ENCODE measurements around the gene RAB27B. TPM values are rescaled to one million over a fixed set of nuclear protein-coding genes. Genes with fewer than 3 reads are reported as not detected.

The RAB27B gene
- polyA plus RNA-seq, 3 donors, result 3.6 to 4.4 (median 4.0) TPM

DNA sequence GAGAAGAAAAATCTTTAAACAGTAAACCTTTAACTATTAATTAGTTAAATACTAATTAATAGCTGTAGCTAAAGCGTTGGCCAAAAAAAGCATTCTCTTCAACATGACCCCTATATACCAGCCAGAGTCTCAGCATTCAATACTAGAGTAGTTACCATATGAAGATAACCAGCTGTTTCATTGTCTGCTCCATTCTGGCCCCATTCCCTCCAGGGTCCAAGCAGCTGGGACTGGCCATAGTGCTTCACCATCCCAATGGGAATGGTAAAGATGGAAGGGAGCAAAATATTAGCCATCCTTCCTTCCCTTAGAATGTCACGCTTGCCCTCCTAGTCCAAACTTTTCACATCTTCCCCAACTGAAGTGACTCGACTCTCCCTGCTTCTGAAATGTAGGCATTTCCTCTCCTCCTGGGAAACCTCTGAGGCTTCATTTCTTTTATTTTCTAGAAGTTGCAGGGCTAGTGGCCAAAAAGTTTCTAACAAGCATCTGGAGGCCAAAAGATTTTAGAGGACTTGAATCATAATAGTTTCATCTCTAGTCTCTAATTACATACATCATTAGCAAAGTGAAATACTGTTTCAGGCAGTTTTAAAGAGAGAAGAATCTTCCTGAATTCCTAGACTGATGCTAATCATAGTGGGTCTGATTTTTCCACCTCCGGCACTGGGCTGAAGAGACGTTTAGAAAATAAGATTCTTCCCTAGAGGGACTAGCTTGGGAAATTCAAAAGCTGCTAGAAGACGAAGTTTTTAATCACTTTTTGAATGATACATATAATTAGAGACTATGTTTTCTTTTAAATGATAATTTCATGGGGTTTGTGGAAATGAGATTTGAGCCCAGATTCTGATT is 78.3 kb downstream of the RAB27B start:
- no peak for DNase-seq

DNA sequence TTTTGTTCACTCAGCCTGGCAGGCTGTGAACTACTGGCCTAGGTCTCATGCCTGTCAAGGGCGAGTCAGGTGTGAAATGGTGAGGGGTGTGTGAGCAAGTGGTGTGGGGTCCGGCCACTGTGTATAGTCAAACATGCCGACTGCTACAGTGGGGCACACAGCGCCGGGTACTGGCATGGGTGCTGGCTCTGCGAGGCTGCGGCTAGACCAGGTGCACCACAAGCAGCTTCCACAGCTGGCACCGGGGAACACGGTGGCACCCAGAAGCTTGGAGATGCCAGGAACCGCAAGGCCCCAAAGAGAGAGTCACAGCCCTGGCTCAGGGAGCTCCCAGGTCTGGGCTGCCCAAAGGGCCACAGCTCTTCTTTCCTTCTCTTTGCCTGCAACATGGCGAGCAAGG is 81.3 kb downstream of the RAB27B start:
- no peak for DNase-seq

DNA sequence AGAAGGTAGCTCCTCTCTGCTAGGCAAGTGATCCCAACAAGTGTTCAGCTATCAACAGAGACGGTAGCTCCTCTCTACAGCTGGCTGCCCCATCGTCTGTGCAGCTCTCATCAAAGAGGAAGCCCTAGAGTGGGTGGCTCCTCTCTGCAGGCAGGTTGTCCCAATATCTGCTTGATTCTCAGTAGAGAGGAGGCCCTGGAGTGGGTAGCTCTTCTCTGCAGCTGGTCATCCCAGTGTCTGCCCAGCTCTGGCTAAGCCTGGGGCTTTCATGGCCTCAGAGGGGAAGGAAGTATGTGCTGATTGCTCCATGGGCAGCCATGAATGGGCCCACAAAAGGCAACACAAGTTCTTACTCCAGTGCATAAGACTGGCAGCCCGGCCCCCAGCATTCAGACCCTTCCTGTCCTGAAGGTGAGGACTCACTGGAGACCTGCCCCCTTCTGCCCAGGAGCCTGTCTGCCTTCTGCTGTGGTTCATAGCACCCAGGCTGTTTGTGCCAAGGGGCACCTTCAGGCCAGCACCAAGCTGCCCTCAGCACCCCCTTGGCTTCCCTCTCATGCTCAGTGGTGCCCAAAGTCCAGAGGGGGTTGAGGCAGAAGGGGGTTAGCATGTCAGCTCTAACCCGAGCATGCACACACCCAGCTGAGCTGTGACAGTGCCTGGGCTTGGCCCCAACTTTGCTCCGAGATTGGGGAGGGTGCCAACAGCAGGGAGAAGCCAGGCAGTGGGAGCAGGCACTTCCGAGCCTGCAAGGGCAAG is 82.1 kb downstream of the RAB27B start:
- DNase-seq, result no peak

DNA sequence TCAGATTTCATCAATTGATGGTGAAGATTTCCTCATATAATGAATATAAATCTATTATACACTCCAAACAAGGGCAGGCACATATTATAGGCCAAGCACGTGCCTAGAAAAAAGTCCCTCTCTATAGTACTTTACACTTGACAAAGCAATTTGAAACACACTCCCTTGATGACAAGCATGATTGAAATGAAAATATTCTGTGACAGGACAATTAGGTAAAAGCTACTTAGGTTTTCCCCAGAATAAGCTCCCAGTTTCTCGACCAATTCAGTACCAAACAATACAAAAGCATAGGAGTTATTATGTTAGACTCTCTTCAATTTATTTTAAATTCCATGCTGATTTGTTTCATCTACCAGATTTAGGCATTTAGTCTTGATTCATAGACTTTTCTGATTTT is 83.3 kb downstream of the RAB27B start:
- no peak for DNase-seq

DNA sequence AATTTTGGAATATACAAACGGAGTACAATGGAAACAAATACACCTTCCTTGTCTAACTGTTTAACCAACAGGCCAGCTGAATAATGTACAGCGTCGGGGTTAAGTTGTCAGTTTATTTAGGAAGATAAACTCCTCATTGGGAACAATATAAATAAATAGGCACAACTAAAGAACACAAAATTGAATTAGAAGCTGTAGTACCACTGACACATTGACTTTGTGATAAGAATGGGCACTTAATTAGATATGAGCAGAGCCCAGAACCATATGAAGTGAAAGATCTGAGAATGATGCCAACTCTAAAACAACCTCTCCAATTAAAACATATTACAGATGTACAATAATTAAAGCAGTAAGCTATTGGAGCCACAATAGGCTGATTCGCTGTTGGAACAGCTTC is 86.5 kb downstream of the RAB27B start:
- no peak for DNase-seq

DNA sequence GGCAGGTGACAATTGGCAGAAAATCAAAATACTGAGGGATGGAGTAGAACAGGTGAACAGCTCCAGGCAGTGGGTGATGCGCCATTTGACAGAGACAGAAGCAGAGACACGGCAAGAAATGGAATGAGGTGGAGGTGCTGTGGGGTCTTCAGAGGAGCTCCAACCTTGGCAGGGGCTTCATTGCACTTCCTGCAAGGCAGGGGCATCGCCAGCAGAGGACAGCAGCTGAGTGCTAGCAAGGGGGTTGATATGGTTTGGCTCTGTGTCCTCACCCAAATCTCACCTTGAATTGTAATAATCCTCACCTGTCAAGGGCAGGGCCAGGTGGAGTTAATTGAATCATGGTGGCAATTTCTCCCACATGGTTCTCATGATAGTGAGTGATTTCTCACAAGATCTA is 88.2 kb downstream of the RAB27B start:
- DNase-seq, result no peak

DNA sequence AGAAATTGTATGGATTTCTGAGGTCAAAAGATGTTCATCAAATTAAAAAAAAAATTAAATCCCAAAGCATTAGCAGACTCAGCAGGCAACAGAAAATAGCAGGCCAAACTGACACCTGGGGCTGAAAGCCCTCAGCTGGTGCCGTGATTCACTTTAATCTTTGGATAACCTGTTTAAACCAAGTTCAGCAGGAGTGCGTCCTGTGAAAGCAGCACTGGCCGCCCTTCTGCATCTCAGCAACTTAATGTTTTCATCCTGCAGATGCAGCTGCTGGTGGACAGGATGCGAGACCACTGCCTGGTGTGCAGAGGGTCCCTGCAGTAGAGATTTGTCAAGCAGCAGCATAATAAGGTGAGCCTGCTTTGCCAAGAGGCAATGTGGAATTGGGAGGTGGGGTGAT is 89.8 kb downstream of the RAB27B start:
- DNase-seq, result no peak

DNA sequence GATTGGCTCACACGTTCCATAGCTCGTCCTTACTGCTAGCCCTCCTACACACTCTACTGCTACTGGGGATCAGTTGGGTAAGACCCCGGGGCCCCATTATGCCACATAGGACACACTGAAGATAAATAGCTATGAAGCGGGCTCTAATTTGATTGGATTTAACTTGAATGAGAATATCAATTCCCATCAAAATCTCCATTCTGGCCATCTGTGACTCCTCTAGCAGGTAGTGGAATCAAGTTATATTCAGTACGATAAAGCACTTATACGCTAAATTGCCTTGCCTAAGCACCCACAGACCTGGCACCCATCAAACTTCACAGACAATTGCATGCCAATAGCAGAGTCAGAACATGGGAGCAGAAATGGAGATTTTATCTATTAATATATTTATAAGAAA is 91.1 kb downstream of the RAB27B start:
- no peak for DNase-seq

DNA sequence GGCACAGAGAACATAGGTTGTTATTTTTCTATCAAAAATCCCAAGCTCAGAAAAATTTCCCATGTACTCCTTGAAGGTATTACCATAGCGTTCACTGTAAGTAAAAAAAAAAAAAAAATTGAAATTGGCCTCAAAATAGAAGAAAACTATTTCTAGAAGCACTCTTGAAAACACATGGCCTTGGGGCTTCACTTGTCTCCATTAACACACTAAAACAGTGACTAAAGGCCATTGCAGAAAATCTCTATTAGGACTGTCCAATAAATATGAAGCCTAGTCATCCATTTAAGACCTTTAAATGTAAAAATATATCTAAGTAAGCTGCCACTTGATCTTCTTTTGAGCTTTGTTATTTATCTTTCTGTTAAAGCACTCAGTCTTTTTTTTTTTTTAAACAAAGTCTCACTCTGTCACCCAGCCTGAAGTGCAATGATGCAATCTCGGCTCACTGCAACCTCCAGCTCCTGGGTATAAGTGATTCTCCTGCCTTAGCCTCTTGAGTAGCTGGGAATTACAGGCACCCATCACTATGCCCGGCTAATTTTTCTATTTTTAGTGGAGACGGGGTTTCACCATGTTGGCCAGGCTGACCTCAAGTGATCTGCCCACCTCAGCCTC is 95.2 kb downstream of the RAB27B start:
- no peak for DNase-seq

DNA sequence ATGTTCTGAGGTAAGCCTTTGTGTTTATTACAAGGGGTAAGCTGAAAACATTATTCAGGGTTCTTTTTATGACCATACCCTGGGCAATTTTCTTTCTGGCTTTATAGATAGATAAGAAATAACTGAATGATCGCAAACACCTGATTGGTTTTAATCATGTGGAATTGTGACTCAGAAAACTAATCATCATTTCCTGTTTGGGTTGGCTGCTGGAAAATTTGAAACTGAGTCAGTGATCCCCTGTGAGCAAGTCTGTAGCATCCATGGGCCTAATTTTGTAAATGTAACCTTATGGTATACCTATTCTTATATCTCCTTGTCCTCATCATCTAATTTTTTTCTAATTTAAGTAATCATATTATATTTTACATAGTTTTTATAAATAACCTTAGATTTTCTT is 96.7 kb downstream of the RAB27B start:
- DNase-seq, result no peak

DNA sequence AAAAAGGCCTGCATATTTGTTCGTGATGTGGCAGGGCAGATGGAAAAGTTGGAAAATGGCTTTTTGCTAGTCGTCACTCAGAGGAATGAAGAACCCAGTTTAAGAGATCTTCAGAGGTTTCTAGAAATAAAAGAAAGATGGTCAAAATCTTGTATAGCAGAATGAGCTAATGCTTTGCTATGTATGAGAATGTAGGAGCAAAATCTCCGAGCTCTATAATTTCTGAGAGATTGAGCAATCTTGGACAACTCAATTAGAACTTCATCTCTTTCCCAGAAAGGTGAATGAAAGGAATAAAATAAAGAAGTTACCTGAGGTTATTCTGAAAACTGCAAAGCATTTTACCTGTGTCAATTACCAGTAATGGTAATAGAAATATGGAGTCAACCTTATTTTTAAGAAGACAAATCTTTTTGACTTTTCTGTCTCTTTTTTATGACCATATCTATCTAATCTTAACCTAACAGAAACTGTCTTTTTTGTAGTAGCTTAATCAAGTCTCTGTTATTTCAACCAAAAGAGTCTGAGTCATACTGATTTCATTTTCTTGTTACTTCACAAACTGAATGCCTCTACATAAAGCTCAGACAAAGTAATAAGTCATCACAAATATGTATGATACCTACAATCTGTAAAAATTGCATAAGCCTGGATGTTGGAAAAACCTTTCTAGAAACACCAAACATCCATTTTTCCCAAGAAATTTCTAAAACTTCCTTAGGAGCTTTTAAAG is 98.5 kb downstream of the RAB27B start:
- DNase-seq, result no peak

DNA sequence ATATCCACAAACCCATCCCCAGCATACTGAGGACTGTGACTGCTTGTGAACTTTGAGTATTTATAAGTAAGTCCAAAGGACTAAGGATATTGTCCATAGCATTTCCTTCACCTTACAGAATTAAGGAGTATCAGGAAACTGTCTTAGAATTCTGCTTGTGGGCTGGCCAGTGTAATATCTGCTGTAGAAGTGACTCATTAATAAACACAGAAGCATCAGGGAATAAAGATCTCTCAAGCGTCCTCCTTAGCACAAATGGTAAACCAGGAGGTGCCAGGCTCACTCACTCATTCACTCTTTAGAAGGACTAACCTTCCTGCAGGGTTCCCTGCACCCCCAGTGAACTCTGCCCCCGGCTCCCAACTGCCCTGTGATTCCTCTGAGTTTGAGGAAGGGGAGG is 100.0 kb downstream of the RAB27B start:
- no peak for DNase-seq

DNA sequence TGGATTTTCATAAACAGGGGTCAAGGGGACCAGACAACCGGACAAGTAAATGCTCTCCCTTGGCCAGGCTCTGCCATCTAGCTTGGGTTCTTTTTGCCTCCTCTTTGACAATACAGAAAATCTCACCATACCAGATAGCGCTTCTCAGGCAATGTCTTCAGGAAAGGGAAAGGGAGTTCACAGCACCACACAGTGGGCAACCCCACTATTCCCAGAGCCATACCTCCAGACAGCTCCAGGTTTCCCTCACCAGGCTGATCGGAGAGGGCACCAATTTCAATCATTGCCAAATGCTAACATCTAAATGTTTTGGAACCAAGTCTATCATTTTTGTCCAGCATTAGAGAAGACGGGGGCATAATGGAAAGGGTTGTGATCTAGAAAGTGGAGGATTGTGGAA is 102.9 kb downstream of the RAB27B start:
- no peak for DNase-seq

DNA sequence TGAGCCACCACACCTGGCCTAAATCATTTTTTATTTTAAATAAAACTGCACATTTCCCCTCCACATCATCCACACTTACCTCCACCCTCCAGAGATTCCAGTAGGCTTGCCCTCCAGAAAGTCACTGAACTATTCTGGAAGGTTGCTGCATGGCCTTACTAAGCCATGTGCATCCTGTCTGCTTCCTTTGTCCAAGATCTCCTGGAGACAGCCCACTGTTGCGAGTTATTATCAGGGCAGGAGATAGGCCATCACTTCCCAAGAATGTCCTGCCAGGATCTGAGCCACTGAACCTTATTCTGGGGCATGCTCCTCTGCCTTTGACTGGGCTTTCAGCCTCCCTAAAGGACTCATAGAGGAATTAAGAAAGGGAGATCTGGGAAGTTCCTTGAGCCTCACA is 104.2 kb downstream of the RAB27B start:
- no peak for DNase-seq

DNA sequence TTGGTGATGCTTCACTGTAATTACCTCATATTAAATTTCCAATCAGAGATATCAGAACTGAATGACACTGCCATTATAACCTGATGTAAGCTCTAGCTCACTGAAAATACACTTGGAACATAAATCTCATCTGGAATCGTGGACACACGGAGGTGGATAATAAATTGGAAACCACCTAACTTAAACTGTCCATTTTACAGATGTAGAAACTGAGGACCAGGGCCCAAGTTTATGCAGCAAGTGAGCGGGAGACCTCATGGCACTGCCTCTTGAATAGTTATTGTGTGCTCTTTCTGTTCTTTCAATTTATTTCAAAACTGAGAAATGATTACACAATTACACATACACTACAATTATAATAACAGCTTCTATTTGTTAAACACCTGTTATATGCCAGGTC is 110.2 kb downstream of the RAB27B start:
- no peak for DNase-seq

DNA sequence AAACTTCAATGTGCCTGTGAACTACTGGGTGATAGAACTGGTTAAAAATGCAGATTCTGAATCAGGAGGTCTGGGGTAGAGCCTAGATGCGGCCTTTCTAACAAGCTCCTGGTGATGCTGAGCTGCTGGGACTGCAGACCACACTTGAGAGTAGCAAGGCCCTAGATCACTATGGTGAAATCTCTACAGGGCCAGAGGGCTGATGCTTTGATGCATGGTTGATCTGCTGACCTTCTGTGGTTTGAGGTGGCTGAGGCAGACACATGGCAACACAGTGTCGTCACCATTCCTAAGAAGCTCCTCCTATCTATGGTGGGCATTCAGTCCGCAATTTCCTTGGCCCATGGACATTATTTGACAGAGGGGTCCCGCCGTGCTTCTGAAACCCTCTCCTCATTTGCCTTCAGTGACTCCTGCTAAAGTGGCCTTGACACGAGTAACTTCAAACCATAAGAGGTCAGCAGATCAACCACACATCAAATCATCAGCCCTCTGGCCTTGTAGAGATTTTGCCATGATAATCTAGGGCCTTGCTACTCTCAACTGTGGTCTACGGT is 111.2 kb downstream of the RAB27B start:
- no peak for DNase-seq

DNA sequence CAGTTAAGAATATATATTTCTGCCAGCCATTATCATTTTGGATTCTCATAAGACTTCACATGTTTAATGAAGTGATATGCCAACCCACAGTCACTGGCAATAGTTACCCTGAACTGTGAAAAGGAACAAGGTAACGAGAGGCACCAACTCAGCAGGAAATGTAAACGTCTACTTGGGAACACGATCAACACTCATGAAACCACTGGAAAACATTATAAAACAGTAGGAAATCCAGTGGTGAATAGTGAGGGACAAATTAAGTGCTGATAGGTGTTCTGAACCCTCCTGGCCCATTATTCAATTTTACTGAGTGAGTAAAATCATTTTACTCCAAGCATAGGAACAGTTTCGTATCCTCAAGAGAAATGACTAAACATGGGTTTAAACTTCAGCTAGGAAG is 113.9 kb downstream of the RAB27B start:
- DNase-seq, result no peak

DNA sequence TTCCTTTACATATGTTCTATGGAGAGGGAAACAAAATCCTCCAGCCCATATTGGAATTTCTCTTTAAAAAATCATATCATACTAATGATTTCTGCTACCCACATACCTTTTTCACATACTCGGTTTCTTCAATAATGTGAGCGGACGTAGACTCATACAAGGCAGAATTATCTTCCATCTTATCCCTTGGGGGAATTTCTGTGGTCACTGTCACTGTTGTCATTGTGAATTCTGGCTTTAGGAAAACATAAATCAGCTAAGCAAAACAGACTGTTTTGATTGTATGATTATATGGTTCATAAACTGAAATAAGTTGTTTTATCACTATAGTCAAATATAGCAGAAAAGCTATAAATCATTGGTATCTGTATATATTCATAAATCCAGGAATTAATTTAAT is 114.3 kb downstream of the RAB27B start:
- DNase-seq, result no peak

Measured in renal pelvis (tissue), 4 donors.